ENCODE measurements around the gene CCDC175.

The CCDC175 gene

DNA sequence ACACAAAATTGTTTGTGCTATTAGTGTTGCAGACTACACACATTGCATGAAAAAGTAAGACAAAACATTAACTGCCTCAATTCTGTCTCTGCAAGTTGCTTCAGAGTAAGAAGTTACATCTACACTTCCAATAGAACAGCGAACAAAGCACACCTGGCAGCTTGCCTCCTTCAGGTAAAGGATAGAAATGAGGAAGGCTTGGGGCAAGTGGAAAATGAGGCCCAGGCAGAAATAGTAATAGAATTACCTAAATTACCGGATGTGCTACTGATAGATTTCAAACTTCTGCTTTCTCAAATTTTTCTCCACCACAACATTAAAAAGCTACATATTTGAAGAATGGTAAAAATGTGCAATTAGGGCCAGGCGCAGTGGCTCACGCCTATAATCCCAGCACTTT lies 37.7 kb downstream of the CCDC175 start:
- no peak for ATAC-seq

DNA sequence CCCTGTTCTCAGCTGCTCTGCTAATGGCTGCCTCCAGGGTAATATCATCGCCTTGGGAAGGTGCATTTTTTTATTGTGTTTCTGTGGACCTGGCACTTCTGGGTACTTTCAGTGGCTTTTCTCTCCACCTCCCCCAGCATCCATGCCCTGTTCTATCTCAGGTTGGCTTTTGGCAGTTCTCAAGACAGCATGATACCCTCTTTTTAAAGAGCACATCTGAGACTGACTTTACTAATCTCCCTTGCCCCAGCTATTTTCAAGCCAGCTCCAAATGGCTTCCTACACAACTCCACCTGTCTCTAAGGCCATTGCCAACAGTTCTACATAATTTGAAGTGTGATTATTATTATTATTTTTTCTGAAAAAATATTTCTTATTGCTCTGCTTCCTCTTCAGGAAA lies 39.1 kb downstream of the CCDC175 start:
- ATAC-seq: no peak

DNA sequence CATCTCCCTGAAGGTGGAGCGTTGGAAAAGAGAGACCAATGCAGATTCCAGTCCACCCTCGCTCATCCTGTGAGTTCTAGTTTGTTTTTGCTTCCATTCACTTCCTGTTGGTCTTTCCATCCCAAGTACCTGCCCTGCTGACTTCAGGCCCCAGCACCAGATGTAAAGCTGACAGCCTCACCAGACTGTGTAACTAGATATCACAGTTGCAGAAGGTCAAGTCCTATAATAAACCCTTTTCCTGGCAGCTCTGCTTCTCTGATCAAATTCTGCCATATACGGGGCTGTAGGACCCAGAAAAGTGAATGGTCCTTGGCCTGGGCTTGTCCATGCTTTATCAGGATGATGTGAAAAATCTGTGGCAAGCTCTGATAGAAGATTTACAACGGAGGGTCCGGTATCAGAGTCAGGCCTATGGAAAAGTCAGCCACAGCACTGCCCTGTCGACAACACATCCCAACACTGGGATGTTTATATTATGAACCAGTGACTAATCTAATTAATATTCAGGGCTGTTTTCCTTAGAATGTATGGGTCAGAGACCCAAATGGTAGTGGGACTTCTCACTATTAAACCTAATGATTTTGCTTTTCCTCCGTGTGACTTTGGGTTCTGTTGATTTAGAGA lies 42.1 kb downstream of the CCDC175 start:
- ATAC-seq: no peak

DNA sequence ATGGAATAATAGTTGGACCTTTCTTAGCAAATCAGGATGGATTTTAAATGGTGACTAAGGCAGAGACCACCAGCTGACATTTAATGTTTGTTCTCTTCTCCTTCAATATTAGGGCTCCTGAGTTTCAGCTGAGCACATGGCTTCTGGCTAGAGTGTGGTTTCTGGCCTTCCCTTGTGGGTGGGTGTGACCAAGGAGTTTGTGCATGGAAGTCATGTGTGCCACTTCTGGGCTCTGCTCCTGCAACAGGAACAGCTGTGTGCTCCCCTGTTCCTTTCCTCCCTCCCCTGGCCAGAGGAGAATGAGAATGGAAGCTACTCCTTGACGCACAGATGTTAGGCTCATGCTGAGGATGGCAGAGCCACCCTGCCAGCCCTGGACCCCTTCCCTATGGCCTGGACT lies 44.2 kb downstream of the CCDC175 start:
- no peak for ATAC-seq

DNA sequence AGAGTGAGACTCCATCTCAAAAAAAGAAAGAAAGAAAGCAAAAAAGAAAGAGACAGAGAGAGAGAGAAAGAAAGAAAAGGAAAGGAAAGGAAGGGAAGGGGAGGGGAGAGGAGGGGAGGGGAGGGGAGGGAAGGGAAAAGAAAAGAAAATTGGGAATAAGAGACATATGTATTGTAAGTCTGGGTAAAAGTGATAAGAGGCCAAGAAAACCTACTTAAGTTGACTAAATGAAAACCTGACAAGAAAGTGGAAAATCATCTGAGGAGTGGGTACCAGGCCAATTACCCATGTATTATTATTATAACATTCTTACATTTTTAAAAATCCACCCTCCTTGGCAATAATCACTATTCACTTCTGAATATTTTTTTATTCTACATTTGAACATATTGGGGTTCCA lies 46.3 kb downstream of the CCDC175 start:
- no peak for ATAC-seq

DNA sequence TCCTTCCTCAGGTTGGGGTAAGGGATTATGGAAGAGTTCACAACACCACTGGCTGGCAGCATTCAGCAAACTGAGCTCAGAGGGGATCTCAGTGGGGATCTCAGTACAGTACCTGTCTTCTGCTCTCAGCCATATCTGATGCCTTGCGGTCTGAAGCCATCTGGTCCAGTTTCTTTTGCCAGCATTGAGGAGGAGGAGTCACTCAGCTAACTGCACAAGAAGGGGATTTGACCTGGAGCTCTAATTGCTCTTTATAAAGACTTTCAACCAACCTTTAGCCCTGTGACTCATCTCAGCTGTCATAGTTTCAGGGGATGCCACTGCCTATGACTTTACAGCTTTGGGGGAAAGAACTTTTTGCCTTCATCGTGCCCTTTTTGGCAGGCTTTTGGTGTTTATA lies 47.4 kb downstream of the CCDC175 start:
- no peak for ATAC-seq

DNA sequence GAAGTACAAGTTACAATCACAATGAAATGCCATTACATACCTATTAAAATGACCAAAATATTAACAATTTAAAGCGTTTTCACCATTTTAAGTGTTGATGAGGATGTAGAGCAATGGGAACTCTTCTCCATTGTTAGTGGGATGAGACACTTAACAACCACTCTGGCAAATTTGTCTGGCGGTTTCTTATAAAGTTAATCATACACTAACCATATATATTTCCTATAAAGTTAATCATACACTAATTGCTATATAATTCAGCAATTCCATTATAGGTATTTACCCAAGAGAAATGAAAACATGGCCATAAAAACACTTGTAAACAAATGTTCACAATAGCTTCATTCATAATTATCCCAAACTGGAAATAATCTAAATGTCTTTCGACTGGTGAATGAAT lies 56.4 kb downstream of the CCDC175 start:
- ATAC-seq: no peak

DNA sequence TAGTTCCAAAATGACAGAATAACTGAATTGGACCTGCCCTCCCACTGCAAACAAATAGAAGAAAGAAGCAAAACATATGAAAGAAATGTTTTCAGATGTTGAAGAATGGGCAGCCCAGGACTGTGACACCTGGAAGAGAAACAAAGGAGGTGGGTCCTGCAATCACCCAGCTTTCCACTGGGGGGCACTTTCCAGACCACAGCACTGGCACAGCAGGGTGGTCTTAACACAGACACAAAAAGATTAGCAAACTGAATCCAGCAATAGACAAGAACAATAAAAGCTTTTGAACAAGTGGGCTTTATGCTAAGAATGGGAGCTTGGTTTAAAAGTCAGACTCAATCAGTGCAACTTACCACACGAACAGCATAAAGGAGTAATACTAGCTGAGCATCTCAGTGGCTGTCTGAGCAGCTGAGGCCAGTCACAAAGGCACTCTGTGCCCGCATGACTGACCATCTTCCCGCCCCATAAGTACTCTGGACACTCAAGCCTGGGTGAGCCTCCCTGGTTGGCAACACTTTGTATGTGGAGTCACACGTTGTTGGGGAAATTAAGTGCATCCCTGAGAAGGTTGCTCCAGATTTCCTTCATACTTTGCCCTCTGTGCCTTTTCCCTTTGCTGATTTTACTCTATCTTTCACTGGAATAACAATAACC lies 64.6 kb downstream of the CCDC175 start:
- ATAC-seq: no peak

DNA sequence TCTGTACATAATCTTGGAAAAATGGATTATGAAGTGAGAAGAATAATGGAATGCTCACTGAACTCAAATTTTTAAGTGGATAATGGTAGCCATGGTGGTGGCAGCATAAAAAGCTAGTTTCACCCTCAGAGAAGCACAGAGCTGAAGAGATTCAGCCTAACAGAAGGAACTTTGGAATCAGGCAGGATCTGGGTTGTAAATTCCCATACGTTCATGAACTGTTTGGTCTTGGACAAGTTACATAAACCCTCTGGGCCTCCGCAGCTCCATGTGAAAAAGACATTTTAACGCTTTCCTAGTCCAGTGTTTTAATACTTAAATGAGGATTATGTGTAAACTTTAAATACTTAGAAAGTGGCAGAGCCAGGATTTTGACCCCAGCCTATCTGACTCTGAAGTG lies 65.6 kb downstream of the CCDC175 start:
- no peak for ATAC-seq

DNA sequence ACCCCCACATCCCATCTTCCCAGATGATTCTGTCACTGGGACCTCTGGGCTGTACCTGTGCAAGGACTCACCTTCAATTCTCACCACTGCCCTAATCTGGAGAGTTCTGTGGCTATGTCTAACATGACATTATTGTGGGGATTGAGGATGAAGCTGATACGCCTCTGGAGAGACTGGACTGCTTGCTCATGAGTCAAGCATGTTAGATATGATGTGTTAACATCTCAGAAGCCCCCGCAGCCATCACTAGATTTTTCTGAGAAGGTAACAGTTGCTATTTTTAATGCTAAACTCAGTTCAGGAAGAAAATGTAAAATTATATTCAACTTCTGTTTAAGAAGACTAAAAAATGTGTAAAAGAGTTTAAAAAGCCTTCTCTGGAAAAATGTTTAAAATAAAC lies 66.6 kb downstream of the CCDC175 start:
- no peak for ATAC-seq

DNA sequence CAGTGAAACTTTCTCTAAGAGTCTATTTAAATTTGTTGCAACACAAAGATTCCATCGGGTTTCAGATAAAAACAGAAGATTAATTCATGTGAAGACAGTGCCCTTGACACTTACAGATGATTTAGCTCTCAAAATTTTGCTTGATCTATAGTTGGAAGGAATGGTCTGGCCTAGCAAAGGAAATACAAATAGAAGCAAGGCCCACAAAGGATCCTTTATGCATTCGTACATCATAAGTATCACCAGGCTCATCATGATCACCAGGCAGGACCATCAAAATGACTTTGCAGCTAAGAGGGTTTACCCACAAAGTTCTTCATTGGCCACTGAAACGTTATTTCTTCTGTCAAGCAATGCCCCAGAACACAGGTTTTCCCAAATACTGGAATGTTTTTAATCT lies 67.5 kb downstream of the CCDC175 start:
- no peak for ATAC-seq

DNA sequence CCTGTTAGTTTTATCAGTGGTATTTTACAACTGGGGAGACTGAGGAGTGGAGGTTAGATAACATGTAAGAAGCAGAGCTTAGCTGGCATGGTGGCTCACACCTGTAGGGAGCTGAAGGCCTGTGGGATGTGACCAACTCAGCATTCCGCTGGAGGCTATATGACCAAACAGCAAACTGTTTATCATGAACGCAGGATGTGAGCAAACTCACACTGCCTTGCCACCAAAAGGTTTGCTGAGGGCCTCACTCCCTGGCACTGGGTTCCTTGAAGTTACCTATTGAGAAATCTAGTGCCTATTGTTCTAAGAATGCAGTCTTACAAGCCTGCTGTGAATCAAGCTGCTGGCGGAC lies 68.9 kb downstream of the CCDC175 start:
- no peak for ATAC-seq

DNA sequence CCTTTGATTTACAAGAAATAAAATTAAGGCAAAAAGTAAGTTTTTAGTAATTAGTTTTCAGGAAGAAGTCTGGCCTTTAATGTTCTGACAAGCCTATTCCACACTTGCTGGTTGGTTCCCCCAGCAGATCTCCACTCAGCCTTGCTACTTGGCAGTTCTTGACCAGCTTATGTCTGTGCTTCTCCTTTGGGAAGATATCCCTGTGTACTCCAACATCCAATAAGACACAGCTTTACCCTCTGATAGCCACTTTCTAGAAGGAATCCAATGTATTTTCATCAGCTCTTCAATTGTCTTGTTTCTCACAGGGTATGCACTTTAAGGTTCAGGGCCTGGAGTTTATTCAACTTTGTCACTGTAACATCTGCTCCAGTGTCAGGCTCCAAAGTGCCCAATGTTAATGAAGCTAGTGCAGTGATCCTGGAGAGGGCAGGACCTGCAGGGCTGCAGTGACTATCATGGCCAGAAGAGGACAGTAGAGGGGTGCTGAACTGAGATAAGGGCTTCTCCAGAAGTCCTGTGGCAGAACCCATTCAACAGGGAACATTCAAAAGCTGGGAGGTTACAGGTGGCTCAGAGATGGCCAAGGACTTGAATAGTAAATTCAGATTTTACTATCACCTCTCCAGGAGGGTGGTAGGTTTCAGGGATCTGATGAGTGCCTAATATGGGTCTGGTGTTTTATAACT lies 69.4 kb downstream of the CCDC175 start:
- ATAC-seq: no peak

DNA sequence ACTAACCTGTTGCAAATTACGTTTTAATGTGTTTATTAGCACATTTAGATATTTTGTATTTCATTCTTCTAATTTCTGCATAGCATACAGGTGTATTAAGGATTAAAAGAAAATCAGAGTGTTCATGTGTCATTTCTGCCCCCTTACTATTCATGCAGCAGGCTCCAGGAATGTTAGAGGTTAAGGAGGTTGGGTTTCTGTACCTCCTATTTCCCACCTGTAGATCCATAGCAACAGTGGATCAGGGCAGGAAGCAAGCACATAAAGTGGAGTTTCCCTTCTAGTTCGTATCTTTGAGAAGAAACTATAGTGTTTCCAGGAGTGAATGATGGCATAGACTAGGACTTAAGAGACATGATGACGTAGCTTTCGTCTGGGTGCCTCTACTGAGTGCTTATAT lies 73.4 kb downstream of the CCDC175 start:
- no peak for ATAC-seq

DNA sequence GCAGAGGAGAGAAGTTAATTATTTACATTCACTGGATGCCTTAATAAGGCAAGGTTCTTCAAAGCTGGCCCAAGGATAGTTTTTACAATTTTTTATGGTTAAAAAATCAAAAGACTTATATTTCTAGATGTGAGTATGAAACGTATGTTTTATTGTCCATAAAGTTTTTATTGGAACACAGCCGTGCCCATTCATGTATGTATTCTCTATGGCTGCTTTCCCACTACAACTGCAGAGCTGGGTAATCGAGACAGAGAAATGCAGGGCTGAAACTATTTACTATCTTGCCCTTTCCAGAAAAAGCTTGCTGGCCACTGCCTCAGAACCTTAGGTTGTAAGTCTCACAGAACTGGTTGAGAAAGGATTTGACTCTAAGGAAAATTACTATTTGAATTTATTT lies 75.9 kb downstream of the CCDC175 start:
- no peak for ATAC-seq

DNA sequence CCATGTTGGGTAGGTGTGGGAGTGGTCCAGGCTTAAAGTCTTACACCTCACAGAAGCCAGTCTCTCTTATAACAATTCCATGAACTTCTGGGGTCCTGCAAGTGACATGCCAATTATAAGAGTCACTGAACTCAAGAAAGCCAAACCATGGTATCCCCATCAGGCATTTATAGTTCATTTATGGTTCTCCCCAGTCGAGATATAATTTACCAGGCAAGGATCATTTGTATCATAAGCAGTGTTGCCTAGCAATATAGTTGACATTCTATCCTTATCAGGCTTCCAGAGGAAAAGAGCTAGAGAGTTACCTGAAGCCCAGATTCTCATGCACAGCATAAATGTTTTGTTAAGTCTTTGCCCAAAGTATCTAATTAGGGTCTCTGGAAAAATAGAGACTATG lies 84.2 kb downstream of the CCDC175 start:
- ATAC-seq: no peak

DNA sequence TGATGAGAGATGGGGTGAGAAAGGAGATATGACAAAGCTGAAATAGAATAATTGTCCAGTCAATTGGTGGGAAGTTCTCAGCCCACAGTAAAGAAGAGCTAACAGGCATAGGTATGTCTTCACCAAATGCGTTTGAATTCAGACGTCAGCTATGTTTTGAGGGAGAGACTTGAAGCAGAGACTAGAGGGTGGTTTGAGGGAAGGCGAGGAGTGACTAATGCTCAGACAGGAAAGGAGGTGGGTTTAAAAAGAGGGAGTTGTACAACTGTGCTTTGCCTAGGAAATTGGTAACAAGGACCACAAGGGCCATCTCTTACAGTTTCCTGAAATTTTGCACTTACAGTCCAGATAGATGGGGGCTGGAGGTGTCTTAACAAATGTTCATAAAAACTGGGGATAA lies 85.9 kb downstream of the CCDC175 start:
- no peak for ATAC-seq

DNA sequence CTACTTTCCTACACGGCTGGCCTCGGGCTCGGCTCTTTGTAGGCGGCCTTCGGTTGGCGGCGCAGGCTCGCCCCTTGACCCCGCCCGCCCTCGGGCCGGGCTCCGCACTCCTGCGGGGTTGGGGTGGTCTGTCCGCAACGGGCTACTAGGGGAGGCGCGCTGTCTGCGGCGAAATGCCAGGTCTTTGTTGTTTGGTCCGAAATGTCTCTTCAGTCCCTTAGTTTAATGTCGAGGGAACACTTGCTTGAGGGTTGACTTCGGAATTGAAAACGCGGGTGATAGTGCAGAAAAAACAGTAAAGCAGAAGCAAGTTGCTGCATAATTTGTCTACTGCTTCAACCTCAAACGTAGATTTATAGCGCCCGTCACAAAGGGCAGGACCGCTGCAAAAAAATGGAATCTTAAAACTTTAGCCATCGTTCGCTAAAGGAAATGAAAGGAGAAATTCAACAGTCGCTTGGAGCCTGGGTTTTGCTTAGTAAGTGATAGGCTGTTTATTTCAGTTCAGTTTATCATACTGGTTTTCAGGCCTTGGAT lies 91.9 kb downstream of the CCDC175 start:
- peak; percentile 52 to 61 for ATAC-seq

DNA sequence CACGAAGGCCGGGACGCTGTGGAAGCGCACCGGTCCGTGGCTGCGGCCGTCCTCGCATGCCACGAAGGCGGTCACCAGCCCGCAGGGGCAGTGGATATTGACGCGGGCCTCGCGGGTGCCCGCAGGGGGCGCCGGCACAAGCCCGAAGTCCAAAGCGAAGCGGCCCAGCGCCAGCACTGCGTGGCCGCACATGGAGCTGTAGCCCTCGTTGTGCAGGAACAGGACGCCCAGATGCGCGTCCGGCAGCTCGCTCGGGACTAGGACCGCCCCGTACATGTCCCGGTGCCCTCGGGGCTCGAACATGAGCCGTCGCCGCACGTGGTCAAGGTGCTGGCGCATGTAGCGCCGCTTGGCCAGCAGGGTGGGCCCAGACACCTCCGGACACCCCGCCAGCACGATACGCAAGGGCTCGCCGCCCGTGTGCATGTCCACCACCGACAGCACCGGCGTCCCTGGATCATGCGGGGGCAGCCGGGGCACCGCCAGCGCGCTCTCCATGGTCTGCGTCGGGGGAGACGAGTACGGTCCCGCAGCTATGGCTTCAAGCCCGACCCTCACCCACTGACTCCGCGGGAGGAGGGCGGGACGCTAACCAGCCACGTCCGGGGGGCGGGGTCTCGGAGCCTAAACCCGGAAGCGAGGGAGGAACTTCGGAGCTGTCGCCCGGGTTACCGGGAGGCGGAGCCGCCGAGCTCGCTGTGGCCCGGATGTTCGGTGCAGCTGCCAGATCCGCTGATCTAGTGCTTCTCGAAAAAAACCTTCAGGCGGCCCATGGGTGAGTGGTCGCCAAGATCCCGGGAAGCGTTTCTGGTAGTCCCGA lies 92.6 kb downstream of the CCDC175 start, which contains the start of the genes JKAMP and L3HYPDH:
TSS of gene JKAMP (plus strand) at position 699 of the 820 bp plus-strand sequence. CDS start at position 772, 73 bp downstream.
TSS of gene L3HYPDH (minus strand) at position 590 of the 820 bp plus-strand sequence. CDS start at position 498, 92 bp downstream.
- peak; percentile 94 to 95 for ATAC-seq

DNA sequence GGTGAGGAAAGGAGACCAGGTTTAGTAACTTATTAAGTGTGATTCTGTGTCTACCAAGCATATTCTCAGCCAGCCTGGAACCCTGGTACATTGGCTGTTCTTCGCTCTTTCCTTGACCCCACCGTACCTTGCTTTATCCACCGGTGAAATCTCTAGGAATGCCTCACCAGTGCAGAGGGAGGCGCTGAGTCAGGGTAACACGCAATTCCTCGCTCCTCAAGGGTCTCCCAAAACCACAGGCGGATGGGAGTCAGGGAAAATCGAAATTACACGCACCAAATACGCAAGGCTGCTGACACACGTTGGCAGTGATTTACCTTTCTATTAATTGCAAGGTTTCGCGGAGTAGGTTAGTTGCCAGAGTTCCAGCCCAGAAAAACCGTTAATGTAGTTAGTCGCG lies 93.2 kb downstream of the CCDC175 start:
- no peak for ATAC-seq

DNA sequence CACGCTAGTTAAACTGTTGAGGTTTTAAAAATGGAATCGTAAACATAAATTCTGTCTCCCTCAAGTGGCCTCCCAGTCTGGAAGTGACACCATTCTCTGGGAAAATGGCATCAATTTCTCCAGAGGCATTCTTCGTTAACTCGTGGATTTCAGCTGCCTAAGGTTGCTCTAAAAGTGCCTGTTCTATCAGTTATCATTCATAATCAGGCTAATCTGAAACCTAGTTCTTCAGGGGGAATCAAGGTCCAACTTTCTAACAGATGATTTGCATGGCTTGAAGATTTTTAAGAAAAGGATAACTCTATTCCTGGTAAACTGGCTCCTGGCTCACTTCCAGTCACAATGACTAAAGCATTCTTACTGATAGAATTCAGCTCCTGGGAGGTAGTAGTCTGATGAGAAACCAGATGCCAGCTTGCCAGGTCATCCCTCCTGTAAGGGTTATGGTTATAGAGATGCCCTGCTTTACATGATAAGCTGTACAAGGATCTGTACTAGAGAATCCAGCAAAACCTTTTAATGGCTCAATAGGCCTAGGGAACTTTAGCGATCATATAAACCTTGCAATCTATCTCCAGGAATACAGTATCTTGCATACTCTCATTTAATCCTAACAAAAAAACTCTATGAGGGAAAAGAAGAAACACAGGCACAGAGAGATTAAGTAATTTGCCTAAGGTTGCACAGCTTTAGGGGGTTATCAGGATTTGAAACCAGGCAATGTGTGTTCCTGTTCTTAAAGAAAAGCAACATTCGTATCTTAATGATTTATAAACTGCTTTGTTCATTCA lies 93.9 kb downstream of the CCDC175 start:
- ATAC-seq: no peak

DNA sequence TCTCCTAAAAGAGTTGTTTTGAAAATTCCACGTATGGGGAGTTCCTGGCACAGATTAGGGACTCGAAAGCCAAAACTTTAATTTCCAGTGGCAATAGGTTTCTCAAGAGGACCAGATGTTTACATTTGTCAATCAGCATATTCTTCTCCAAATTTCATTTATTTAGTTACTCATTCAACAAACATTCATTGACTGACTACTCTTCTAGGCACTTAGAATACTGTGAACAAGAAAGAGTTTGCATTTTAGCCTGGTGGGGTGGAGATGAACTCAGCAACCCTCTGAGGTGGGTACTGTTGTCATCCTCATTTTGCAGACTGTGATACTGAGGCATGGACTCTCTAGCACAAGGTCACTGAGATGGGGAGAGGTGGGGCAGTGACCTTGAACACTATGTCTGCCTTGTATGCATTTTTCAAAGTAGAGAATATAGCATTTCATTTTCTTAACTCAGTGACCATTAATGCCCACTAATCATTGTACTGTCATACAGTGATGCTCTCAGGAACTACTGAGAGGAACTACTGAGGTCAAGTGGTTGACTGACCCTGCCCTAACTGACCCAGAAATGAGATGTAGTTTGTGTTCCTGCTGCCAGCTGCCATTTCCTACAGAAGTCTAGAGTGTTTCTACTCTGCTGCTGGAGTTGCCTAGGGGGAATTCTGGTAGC lies 94.6 kb downstream of the CCDC175 start:
- ATAC-seq: no peak

Measured in activated CD4-positive, CD25-positive, alpha-beta regulatory T cell treated with anti-CD3 and anti-CD28 coated beads, Interleukin-2, amount 50 U/mL, for 24 hours (primary cell).